Liver (tissue), 9 donors: ENCODE measurements around the gene RMI1. TPM values are rescaled to one million over a fixed set of nuclear protein-coding genes. Genes with fewer than 3 reads are reported as not detected.

Experiments used
- DNase-seq: peaks from one replicate; pipeline ENCODE4 v3.0.0-alpha.2; 2017; ENCODE audit warnings: low spot score
- H3K27ac ChIP-seq, 2 donors: one replicate each; pipeline ENCODE4 v1.7.0; 2013; ENCODE audit warnings: inconsistent platforms in 2 of 2, low read length in 2 of 2, control low read depth in 1 of 2, low read depth in 1 of 2, mild to moderate bottlenecking in 1 of 2
- H3K27me3 ChIP-seq, 4 donors: one replicate each; pipeline versions ENCODE4 v1.6.1 to v1.7.0; 2013; ENCODE audit warnings: low read length in 3 of 4, inconsistent platforms in 1 of 4, mild to moderate bottlenecking in 1 of 4, moderate library complexity in 1 of 4; ENCODE audit not compliant: control insufficient read depth in 4 of 4, insufficient read depth in 4 of 4
- H3K36me3 ChIP-seq, 4 donors: one replicate each; pipeline versions ENCODE4 v1.6.1 to v1.7.0; 2013; ENCODE audit warnings: low read length in 3 of 4, mild to moderate bottlenecking in 3 of 4, low read depth in 1 of 4, moderate library complexity in 1 of 4; ENCODE audit not compliant: control insufficient read depth in 4 of 4, insufficient read depth in 3 of 4
- H3K4me1 ChIP-seq, 4 donors: one replicate each; pipeline versions ENCODE4 v1.6.1 to v1.7.0; 2013; ENCODE audit warnings: low read length in 3 of 4, mild to moderate bottlenecking in 3 of 4, moderate library complexity in 1 of 4; ENCODE audit not compliant: control insufficient read depth in 4 of 4, insufficient read depth in 4 of 4
- H3K4me3 ChIP-seq, 3 donors: one replicate each; pipeline versions ENCODE4 v1.6.1 to v1.7.0; 2013; ENCODE audit warnings: low read length in 3 of 3, control low read depth in 1 of 3, low read depth in 1 of 3, mild to moderate bottlenecking in 1 of 3
- H3K9ac ChIP-seq, 2 donors: one replicate each; pipeline ENCODE4 v1.7.0; 2013; ENCODE audit warnings: low read length in 2 of 2, mild to moderate bottlenecking in 2 of 2, moderate library complexity in 2 of 2, control low read depth in 1 of 2, low read depth in 1 of 2
- H3K9me3 ChIP-seq, 4 donors: one replicate each; pipeline versions ENCODE4 v1.6.1 to v1.7.0; 2013; ENCODE audit warnings: low read length in 3 of 4; ENCODE audit not compliant: control insufficient read depth in 4 of 4
- CTCF ChIP-seq: fragments of 150-350 bp; IDR thresholded peaks from 2 replicates; pipeline ENCODE4 v1.5.1; 2017; ENCODE audit warnings: improper control_type of control experiment, low read depth, low read length; ENCODE audit not compliant: missing input control
- EGR1 ChIP-seq, 2 donors: IDR thresholded peaks; 2 replicates each; pipeline ENCODE4 v1.6.1; 2016 to 2018; ENCODE audit warnings: antibody characterized with exemption in 2 of 2, low read depth in 2 of 2
- FOXA1 ChIP-seq: IDR thresholded peaks from 2 replicates; pipeline ENCODE4 v1.6.1; 2016; ENCODE audit warnings: antibody characterized with exemption
- FOXA2 ChIP-seq: IDR thresholded peaks from 2 replicates; pipeline ENCODE4 v1.6.1; 2016; ENCODE audit warnings: antibody characterized with exemption
- GABPA ChIP-seq, 2 donors: IDR thresholded peaks in 1 of 2; conservative IDR thresholded peaks in 1 of 2; 2 replicates each; pipeline ENCODE4 v1.6.1; 2016; ENCODE audit warnings: antibody characterized with exemption in 2 of 2, mild to moderate bottlenecking in 1 of 2, moderate library complexity in 1 of 2
- HNF4G ChIP-seq: IDR thresholded peaks from 2 replicates; pipeline ENCODE4 v1.6.1; 2016; ENCODE audit warnings: antibody characterized with exemption
- JUND ChIP-seq, 2 donors: IDR thresholded peaks; 2 replicates each; pipeline ENCODE4 v1.6.1; 2016; ENCODE audit warnings: antibody characterized with exemption in 2 of 2
- RAD21 ChIP-seq, 2 donors: IDR thresholded peaks; 2 replicates each; pipeline ENCODE4 v1.6.1; 2016; ENCODE audit warnings: antibody characterized with exemption in 2 of 2, mild to moderate bottlenecking in 2 of 2
- RXRA ChIP-seq, 2 donors: IDR thresholded peaks; 2 replicates each; pipeline ENCODE4 v1.6.1; 2017 to 2018; ENCODE audit warnings: antibody characterized with exemption in 2 of 2, mild to moderate bottlenecking in 1 of 2
- TAF1 ChIP-seq: conservative IDR thresholded peaks from 2 replicates; pipeline ENCODE4 v1.6.1; 2016; ENCODE audit warnings: antibody characterized with exemption, mild to moderate bottlenecking
- YY1 ChIP-seq: IDR thresholded peaks from 2 replicates; pipeline ENCODE4 v1.6.1; 2016; ENCODE audit warnings: antibody characterized with exemption, mild to moderate bottlenecking
- ZBTB33 ChIP-seq: IDR thresholded peaks from 2 replicates; pipeline ENCODE4 v1.6.1; 2016; ENCODE audit warnings: antibody characterized with exemption
- WGBS: extraction: QIAGEN DNeasy Blood & Tissue Kit; methylation state at CpG from one replicate; pipeline ENCODE4 v1.1.7; 2013; 5-methylcytosine and 5-hydroxymethylcytosine counted together
- polyA plus RNA-seq, 2 donors: library from polyadenylated mRNA; stranded (reverse) in 1 of 2; unstranded in 1 of 2; fragments of 200-250 nt in 1 of 2; fragments of >200 nt in 1 of 2; fragmentation: Nextera tagmentation in 1 of 2; extraction: Ambion mirVana in 1 of 2; gene quantifications; one replicate each; pipeline versions ENCODE4 v1.2.1 to v1.2.3, GENCODE V29; 2013 to 2015
- total RNA-seq, 2 donors: library from RNA; depleted of rRNA; stranded (reverse); fragments of >200 nt; gene quantifications; one replicate each; pipeline ENCODE4 v1.2.3, GENCODE V29; 2014
- TF ChIP-seq, protein P1 (sequence below): IDR thresholded peaks from 2 replicates; pipeline ENCODE4 v1.6.1; 2016; ENCODE audit warnings: antibody characterized with exemption
- donor health status: healthy.
- donor health status: healthy.
- donor health status: healthy.
- donor health status: healthy.
- donor health status: healthy.

RMI1 gene
- total and polyA plus RNA-seq, 4 donors: 2.0 to 10.4 (median 4.0) TPM

GRCh38 chr9:83972286-83972685, 8.3 kb upstream of the RMI1 start:
- TF ChIP-seq FOXA2: no peak
- TF ChIP-seq CTCF: no peak
- no peak overlapping the region for H3K27ac ChIP-seq
- 79% methylated on average over 2 of the region's 2 CpGs for WGBS
- DNase-seq: no peak
- H3K36me3 ChIP-seq: peaks cover 20 to 86% (median 81%) of the 10 kb centered on the region in 4 donors
- peaks cover under 1 to 8% (median 4%) of the 10 kb centered on the region in 4 donors for H3K4me1 ChIP-seq
- H3K9ac ChIP-seq: no peak overlapping the region
- no peaks in the 10 kb centered on the region for H3K27me3 ChIP-seq
- no peaks in the 10 kb centered on the region for H3K9me3 ChIP-seq
- no peak overlapping the region for H3K4me3 ChIP-seq

GRCh38 chr9:83975300-83975699, 5.3 kb upstream of the RMI1 start:
- TF ChIP-seq TAF1: no peak
- 94% methylated on average over 12 of the region's 12 CpGs for WGBS
- DNase-seq: no peak
- Histone ChIP-seq H3K4me1 (peaks cover 2 to 20% (median 10%) of the 10 kb centered on the region in 4 donors), H3K4me3 (no peak overlapping the region), H3K27me3 (no peaks in the 10 kb centered on the region), H3K27ac (no peak overlapping the region), H3K9ac (no peak overlapping the region), H3K36me3 (peaks cover 17 to 71% (median 63%) of the 10 kb centered on the region in 4 donors), H3K9me3 (no peaks in the 10 kb centered on the region)

- no peaks in the 10 kb centered on the region for H3K9me3 ChIP-seq
- no peak for DNase-seq
- H3K4me3 ChIP-seq: no peak overlapping the region
- WGBS: 64% methylated on average over 2 of the region's 2 CpGs
- peaks cover 11 to 61% (median 53%) of the 10 kb centered on the region in 4 donors for H3K36me3 ChIP-seq
- no peaks in the 10 kb centered on the region for H3K27me3 ChIP-seq
- H3K9ac ChIP-seq: no peak overlapping the region
- H3K27ac ChIP-seq: no peak overlapping the region
- TF ChIP-seq RXRA (IDR thresholded peaks at IDR 0.05) (no peak), ZBTB33 (no peak), YY1 (no peak), HNF4G (no peak), JUND (IDR thresholded peaks at IDR 0.05) (no peak), EGR1 (IDR thresholded peaks at IDR 0.05; ENCODE audit: low read depth in 2 of 2) (no peak), FOXA2 (no peak), TAF1 (no peak), FOXA1 (no peak), RAD21 (IDR thresholded peaks at IDR 0.05) (no peak), GABPA (IDR thresholded peaks at IDR 0.05 in 1 of 2, conservative IDR thresholded peaks at IDR 0.05 in 1 of 2) (no peak)
- TF ChIP-seq, protein P1, sequence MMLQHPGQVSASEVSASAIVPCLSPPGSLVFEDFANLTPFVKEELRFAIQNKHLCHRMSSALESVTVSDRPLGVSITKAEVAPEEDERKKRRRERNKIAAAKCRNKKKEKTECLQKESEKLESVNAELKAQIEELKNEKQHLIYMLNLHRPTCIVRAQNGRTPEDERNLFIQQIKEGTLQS: no peak
- H3K4me1 ChIP-seq: peaks cover 2 to 22% (median 10%) of the 10 kb centered on the region in 4 donors
Measured at GRCh38 chr9:83976372-83976771, 4.2 kb upstream of the RMI1 start.
